Stimulated activated CD4-positive, alpha-beta T cell treated with anti-CD3 and anti-CD28 coated beads, Interleukin-2, amount 100 ng/mL, for 24 hours (primary cell): ENCODE measurements around the gene ENTPD2.
"Not testable (repeated sequence)": the region's sequence is repeated elsewhere in the genome, so short reads cannot be mapped to it uniquely, and the experiment has no call there.

ENCODE experiments used
- DNase-seq, 2 donors: peaks; one replicate each; pipeline ENCODE4 v3.0.0-alpha.2; 2020

Gene ENTPD2

GRCh38 chr9:137063311-137064026, 9.6 kb upstream of the ENTPD2 start:
- no peak for DNase-seq

DNA sequence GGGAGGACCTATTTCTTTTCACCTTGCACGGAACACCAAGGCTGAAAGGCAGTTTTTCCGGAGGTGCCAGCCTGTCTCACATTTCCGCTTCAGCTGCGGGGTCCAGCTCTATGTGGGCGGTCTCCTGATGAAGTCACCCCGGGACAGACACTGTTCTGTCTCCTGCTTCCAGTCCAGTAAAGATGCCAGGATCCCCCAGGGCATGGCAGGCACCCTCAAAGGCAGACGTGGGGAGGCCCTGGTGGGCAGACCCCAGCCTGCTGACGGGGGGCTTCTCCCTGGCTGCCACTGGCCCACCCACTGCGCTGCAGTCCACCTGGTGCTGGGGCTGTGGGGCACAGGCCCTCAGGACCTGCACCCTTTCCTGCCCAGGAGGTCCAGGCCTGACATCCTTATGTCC, 8.9 kb upstream of the ENTPD2 start:
- DNase-seq, result not testable (repeated sequence)

- DNase-seq, result no peak
Measured at GRCh38 chr9:137062384-137062783, 8.5 kb upstream of the ENTPD2 start.

DNA sequence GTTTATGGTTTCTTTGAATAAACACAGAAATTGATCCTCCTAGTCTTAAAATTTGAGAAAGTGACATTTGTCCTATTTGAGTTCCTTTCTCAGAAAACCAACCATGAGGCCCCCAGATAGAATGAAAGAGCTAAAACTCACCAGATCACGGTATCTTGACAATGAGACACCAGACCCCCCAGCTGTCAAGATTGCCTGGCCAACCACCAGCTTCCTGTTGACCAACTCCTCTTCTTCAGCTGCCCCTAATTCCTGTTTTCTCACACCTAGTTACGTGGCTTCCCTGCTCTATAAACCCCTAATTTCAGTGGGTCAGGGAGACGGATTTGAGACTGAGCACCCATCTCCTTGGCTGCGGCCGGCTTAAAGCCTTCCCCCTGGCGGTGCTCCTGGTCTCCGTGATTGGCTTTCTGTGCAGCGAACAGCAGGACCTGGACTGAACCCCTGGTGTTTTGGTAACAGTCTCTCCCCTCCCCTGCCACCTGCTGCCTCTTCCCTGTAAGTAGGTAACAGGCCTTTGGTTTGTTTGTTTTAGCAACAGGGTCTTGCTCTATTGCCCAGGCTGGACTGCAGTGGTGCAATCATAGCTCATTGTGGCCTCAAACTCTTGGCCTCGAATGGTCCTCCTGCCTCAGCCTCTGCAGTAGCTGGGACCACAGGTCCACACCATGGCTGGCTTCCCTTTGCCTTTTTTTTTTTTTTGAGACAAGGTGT, 4.8 kb upstream of the ENTPD2 start:
- no peak for DNase-seq

DNA sequence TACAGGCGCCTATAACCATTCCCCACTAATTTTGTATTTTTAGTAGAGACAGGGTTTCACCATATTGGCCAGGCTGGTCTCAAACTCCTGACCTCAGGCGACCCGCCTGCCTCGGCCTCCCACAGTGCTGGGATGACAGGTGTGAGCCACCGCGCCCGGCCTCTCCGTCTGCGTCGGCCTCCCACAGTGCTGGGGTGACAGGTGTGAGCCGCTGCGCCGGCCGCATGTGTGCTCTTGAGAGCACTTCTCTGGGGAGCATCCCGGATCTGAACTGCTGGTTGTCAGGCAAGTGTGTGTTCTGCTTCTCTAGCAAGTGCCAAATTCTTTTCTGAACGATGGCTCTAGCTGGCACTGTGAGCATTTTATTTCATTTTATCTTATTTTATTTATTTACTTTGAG, 3.7 kb upstream of the ENTPD2 start:
- no peak for DNase-seq

DNA sequence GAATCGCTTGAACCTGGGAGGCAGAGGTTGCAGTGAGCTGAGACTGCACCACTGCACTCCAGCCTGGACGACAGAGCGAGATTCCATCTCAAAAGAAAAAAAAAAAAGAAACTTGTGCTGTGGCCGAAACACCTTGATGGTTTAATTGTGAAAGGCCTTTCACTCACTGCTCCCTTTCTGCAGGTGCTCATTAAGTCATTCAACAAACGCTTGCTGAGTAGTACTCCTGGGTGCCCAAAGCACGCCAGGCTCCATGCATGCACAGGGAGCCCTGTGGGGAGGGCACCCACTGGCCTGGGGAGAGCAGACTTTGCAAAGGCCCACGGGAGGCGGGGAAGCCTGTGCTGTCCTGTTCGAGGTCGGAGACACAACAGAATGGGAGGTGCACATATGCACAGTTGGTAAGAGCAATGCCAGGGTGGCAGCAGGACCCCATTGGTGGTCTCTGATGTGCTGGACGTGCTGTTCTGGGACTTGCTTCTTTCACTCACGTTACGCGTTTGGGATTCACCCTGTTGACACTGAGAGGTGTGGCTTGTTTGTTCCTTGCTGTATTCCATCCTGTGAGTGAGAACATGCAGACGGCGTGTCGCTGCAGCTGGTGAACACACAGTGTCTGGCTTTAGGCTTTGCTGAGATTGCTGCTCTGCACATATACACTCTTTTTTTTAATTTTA, 3.0 kb upstream of the ENTPD2 start:
- DNase-seq, result no peak

DNA sequence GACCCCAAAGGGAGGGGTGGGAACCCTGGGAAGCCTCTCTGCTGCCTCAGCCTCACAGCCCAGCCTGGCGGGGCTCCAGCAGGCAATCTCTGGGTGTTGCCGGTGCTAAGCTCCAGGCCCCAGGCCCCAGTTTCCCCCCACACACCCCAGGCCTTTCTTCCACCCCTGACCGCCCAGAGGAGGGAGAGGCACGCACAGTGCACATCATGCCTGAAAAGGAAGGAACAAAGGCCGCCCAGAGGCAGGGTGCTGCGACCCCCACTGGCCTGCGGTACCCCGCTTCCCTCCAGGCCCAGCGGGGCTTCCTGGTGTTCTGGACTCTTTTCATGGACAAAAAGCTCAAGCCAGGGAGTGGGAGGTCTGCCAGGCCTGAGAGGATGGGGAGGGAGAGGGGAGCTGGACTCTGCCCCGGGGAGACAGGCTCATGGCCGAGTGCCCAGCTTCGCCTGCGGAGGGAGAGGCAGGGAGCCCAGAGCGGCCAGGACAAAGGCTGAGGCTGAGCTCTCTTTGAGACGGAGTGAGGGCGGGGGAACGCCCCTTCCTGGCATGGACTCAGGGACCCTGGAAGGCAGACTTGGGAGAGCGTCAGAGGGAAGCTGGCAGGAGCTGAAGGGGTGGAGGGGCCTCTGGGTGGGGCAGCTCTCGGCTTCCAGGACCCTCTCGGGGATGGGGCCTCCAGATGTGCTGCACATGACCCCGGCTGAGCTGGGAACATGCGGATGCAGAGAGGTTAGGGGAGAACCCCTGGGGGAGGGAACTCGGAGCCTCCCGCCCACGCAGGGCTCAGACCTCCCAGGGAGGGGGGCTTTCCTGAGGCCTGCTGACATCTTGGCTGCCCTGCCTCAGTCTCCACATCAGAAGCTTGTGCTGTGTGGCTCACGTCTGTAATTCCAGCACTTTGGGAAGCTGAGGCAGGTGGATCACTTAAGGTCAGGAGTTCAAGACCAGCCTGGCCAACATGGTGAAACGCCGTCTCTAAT, 1.8 kb upstream of the ENTPD2 start:
- DNase-seq, result no peak

GRCh38 chr9:137054932-137055384, 1.1 kb upstream of the ENTPD2 start:
- no peak for DNase-seq

GRCh38 chr9:137052998-137053943, 590 bp downstream of the ENTPD2 start:
- DNase-seq, result no peak

- DNase-seq, result no peak
Measured at GRCh38 chr9:137052293-137052692, 1.6 kb downstream of the ENTPD2 start.

GRCh38 chr9:137051145-137051724, 2.6 kb downstream of the ENTPD2 start:
- DNase-seq, result no peak

- DNase-seq, result no peak
Measured at GRCh38 chr9:137050570-137050969, 3.3 kb downstream of the ENTPD2 start.

DNA sequence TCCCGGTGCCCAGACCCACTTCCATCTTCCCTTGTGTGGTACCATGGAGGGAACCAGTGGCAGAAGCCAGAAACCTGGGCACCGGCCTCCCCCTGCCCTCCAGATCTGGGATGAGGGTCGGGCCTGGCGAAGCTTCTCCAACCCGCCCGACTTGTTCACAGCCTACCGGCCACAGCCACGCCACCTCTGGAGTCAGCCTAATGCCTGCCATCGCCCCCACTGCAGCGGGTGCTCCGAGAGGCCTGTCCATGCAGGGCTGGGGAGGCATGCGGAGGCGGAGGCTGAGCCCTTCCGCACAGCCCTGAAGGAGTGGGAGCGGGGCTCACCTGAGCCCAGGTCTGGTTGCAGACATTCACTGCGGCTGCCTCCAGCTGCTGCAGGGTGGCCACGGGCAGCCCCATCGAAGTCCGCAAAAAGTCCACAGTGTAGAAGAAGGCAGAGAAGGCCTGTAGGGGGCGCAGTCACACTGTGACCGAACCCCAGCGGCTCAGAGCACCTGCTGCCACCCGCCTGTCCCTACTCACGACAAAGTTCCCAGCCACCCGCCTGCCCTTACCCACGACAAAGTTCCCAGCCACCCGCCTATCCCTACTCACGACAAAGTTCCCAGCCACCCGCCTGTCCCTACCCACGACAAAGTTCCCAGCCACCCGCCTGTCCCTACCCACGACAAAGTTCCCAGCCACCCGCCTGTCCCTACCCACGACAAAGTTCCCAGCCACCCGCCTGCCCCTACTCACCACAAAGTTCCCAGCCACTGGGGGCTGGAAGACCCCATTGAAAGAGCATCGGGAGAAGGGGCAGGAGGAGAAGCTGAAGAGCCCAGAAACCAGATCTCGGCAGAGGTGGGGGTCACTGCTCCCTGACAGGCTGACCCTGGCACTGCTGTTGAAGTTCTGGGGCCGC, 4.1 kb downstream of the ENTPD2 start:
- peak; percentile 62 to 80 for DNase-seq

DNA sequence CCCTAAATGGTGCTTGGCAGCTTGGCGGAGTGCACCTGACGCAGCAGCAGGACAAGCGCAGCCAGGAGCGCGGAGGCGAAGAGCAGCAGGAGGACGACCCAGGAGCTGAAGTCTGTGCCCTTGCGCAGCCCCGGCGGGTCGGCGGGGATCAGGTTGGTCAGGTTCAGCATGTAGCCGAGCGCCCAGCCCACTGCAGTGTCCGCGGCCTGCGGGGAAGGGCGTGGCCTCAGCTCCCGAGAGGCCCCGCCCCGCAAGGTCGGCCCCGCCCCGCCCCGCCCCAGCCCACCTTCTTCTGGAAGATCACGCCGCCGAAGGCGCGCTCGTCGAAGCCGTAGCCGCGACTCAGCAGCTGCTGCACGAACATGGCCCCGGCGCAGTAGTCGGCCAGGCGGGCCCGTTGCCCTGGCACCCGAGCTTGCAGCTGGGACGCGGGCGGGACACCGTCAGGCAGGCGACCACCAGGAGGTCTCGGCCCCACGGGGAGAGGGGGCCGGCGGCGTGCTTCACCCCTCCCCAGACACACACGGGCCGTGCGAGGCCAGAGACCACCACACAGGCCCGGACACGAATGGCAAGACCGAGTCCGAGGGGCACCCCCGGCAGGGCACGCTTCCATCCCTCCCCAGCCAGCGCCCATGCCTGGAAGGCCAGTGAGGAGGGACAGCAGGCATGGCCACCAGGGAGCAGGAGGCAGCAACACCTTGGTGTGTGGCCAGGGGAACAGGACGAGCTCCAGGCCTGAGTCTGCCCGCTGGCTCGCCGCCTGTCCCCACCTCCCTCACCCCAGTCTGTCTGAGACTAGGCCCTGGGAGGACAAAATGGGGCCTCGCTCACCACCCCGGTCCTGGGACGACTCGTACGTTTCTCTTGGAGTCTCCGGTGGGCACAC, 5.0 kb downstream of the ENTPD2 start:
- no peak for DNase-seq

- peak; percentile 85 to 87 for DNase-seq
Measured at GRCh38 chr9:137046088-137046787, 7.6 kb downstream of the ENTPD2 start, which contains the start of gene NPDC1. Gene NPDC1, minus strand, starts transcription at chr9:137046177. Its CDS starts 188 bp downstream, at chr9:137045989.

GRCh38 chr9:137045294-137046087, 8.4 kb downstream of the ENTPD2 start:
- DNase-seq, result peak in 1 of 2 donors; percentile 49

DNA sequence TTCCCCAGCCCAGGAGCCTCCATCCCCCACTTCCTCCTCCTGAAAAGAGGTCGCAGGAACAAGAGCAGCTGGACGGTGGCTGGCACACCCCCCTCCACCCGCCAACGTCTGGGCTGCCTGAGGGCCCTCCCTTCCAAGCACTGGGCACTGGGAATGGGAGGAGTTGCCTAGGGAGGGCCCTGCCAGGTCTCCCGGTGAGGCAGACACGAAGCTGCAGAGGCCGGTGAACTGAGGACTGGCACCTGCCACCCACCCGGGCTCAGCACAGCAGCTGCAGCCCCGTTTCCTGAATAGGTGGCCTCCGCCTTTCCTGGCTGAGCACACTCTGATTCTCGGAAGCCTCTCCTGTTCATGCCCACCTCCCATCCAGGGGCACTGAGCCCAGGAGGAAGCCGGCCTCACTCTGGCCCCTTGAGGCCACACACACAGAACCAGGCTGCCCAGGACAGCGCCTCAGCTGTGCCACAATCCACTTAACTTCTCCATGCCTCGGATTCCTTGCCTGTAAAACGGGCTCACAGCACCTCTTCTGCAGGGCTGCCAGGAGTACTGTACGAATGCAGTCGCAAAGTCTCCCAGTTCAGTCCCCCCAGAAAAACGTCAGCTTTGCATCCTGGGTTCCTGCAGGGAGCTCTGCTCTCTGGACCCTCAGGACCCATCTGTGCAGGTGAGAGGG, 9.2 kb downstream of the ENTPD2 start:
- no peak for DNase-seq
